Chondrocyte (in vitro differentiated cells): ENCODE measurements around the gene TBC1D24. TPM values are rescaled to one million over a fixed set of nuclear protein-coding genes. Genes with fewer than 3 reads are reported as not detected.
"Not testable (repeated sequence)": the region's sequence is repeated elsewhere in the genome, so short reads cannot be mapped to it uniquely, and the experiment has no call there.

Experiments
- DNase-seq: peaks from one replicate; pipeline ENCODE4 v3.0.0; 2021; ENCODE audit warnings: mixed read lengths, low spot score
- H3K27ac Mint-ChIP-seq: one replicate; pipeline ENCODE4 v1.8.0; 2021; ENCODE audit warnings: mild to moderate bottlenecking, moderate library complexity, mixed read lengths; ENCODE audit not compliant: unreplicated experiment
- H3K27me3 Mint-ChIP-seq: 2 replicates; pipeline ENCODE4 v1.8.0; 2021; ENCODE audit warnings: low read depth, mixed read lengths
- H3K36me3 Mint-ChIP-seq: 2 replicates; pipeline ENCODE4 v1.8.0; 2021; ENCODE audit warnings: low read depth, mixed read lengths
- H3K4me1 Mint-ChIP-seq: 2 replicates; pipeline ENCODE4 v1.8.0; 2021; ENCODE audit warnings: low read depth, mild to moderate bottlenecking, mixed read lengths
- H3K4me3 Mint-ChIP-seq: one replicate; pipeline ENCODE4 v1.8.0; 2021; ENCODE audit warnings: mild to moderate bottlenecking, moderate library complexity, mixed read lengths; ENCODE audit not compliant: unreplicated experiment
- H3K9me3 Mint-ChIP-seq: 2 replicates; pipeline ENCODE4 v1.8.0; 2021; ENCODE audit warnings: low read depth, mixed read lengths
- CTCF ChIP-seq: fragments of 200-600 bp; sonication (generic); IDR thresholded peaks from 2 replicates; pipeline ENCODE4 v1.5.0; 2021; ENCODE audit warnings: antibody characterized with exemption, mild to moderate bottlenecking, moderate library complexity
- total RNA-seq: library from RNA; stranded (reverse); gene quantifications from 3 replicates; pipeline ENCODE4 v1.2.1, GENCODE V29; 2021

Gene TBC1D24
- total RNA-seq, 1 donor from 2014 or later, result 17.9 TPM

GRCh38 chr16:2530629-2531318 is 55.8 kb downstream of the TBC1D24 start:
- Mint-ChIP-seq H3K9me3 (no peaks in the 10 kb centered on the region), H3K27ac (peak overlapping the region; percentile 92), H3K4me3 (peak overlapping the region; percentile 91), H3K27me3 (no peaks in the 10 kb centered on the region), H3K36me3 (no peaks in the 10 kb centered on the region), H3K4me1 (peaks cover 18% of the 10 kb centered on the region)
- DNase-seq, result no peak
- TF ChIP-seq CTCF, result no peak

GRCh38 chr16:2531371-2531695 is 56.4 kb downstream of the TBC1D24 start, which contains the start of gene CEMP1:
Gene CEMP1, minus strand, starts transcription at chr16:2531408. Its CDS starts 335 bp downstream, at chr16:2531073.
- Mint-ChIP-seq H3K4me1 (peaks cover 19% of the 10 kb centered on the region), H3K4me3 (peak within 1 kb of the TSS; percentile 91), H3K9me3 (no peaks in the 10 kb centered on the region), H3K27me3 (no peaks in the 10 kb centered on the region), H3K36me3 (no peaks in the 10 kb centered on the region), H3K27ac (peak within 1 kb of the TSS; percentile 97)
- TF ChIP-seq CTCF, result no peak
- no peak for DNase-seq

- Mint-ChIP-seq H3K4me3 (peak overlapping the region; percentile 91), H3K9me3 (no peaks in the 10 kb centered on the region), H3K27ac (peak overlapping the region; percentile 97), H3K4me1 (peaks cover 24% of the 10 kb centered on the region), H3K27me3 (no peaks in the 10 kb centered on the region), H3K36me3 (no peaks in the 10 kb centered on the region)
- peak; percentile 99 for DNase-seq
- TF ChIP-seq CTCF, result no peak
Measured at GRCh38 chr16:2531696-2532493, 57.0 kb downstream of the TBC1D24 start.

GRCh38 chr16:2532494-2533141 is 57.7 kb downstream of the TBC1D24 start:
- H3K36me3 Mint-ChIP-seq, result no peaks in the 10 kb centered on the region
- TF ChIP-seq CTCF, result no peak
- DNase-seq, result no peak

GRCh38 chr16:2533142-2533755 is 58.3 kb downstream of the TBC1D24 start:
- not testable (repeated sequence) for H3K36me3 Mint-ChIP-seq
- peak overlapping the region; percentile 91 for H3K4me3 Mint-ChIP-seq

More at GRCh38 chr16:2532494-2533141, 57.7 kb downstream of the TBC1D24 start:
- Mint-ChIP-seq H3K4me1 (peaks cover 28% of the 10 kb centered on the region), H3K9me3 (no peaks in the 10 kb centered on the region), H3K27me3 (no peaks in the 10 kb centered on the region), H3K27ac (peak overlapping the region; percentile 97), H3K4me3 (peak overlapping the region; percentile 91)

More at GRCh38 chr16:2533142-2533755, 58.3 kb downstream of the TBC1D24 start:
- not testable (repeated sequence) for H3K27me3 Mint-ChIP-seq, DNase-seq, H3K9me3 Mint-ChIP-seq
- Mint-ChIP-seq H3K27ac (peak overlapping the region; percentile 97), H3K4me1 (peaks cover 28% of the 10 kb centered on the region)
